Muscle layer of duodenum (tissue), 2 donors: ENCODE results near the gene KLF16.
A peak's percentile ranks its signal among the peaks of the same experiment; 100 is the strongest.
"Not testable (repeated sequence)": the region's sequence is repeated elsewhere in the genome, so short reads cannot be mapped to it uniquely, and the experiment has no call there.

ENCODE experiments used
- H3K27ac ChIP-seq: one replicate; pipeline ENCODE4 v1.7.0; 2013; ENCODE audit warnings: mild to moderate bottlenecking, low read length
- H3K27me3 ChIP-seq: one replicate; pipeline ENCODE4 v1.7.0; 2013; ENCODE audit warnings: low read depth, mild to moderate bottlenecking, control low read depth, low read length
- H3K36me3 ChIP-seq, 2 donors: one replicate each; pipeline ENCODE4 v1.7.0; 2013; ENCODE audit warnings: low read length in 2 of 2, control low read depth in 1 of 2, mild to moderate bottlenecking in 1 of 2; ENCODE audit not compliant: insufficient read depth in 2 of 2, control insufficient read depth in 1 of 2
- H3K4me1 ChIP-seq, 2 donors: one replicate each; pipeline ENCODE4 v1.7.0; 2013; ENCODE audit warnings: low read length in 2 of 2, mild to moderate bottlenecking in 2 of 2, control low read depth in 1 of 2, moderate library complexity in 1 of 2; ENCODE audit not compliant: insufficient read depth in 2 of 2, control insufficient read depth in 1 of 2
- H3K4me3 ChIP-seq, 2 donors: one replicate each; pipeline ENCODE4 v1.7.0; 2013; ENCODE audit warnings: low read length in 2 of 2, low read depth in 1 of 2, mild to moderate bottlenecking in 1 of 2
- H3K9me3 ChIP-seq, 2 donors: one replicate each; pipeline ENCODE4 v1.7.0; 2013; ENCODE audit warnings: low read length in 2 of 2, control low read depth in 1 of 2, mild to moderate bottlenecking in 1 of 2; ENCODE audit not compliant: control insufficient read depth in 1 of 2
- donor health status: healthy.

KLF16 gene

GRCh38 chr19:1875646-1876495, 12.5 kb upstream of the KLF16 start:
- H3K36me3 ChIP-seq = peaks cover 0 to 11% of the 10 kb centered on the region in 2 donors
- no peaks in the 10 kb centered on the region for H3K9me3 ChIP-seq
- H3K27me3 ChIP-seq = no peaks in the 10 kb centered on the region
- H3K4me3 ChIP-seq = peak overlapping the region; percentile 76 to 95
- H3K27ac ChIP-seq = peak overlapping the region; percentile 63
- peaks cover 6 to 40% of the 10 kb centered on the region in 2 donors for H3K4me1 ChIP-seq

- H3K27me3 ChIP-seq, H3K9me3 ChIP-seq, H3K36me3 ChIP-seq: not testable (repeated sequence)
- Histone ChIP-seq H3K27ac (peak overlapping the region; percentile 63), H3K4me1 (peaks cover 6 to 37% of the 10 kb centered on the region in 2 donors), H3K4me3 (peak overlapping the region; percentile 76 to 95)
These were observed 11.9 kb upstream of the KLF16 start for GRCh38 chr19:1875265-1875645.

- Histone ChIP-seq H3K4me1 (peaks cover 6 to 35% of the 10 kb centered on the region in 2 donors), H3K27ac (peak overlapping the region; percentile 63), H3K4me3 (peak overlapping the region; percentile 76 to 95), H3K9me3 (no peaks in the 10 kb centered on the region), H3K27me3 (no peaks in the 10 kb centered on the region), H3K36me3 (peaks cover 0 to 4% of the 10 kb centered on the region in 2 donors)
These were observed 11.3 kb upstream of the KLF16 start for GRCh38 chr19:1874554-1875185.

- H3K36me3 ChIP-seq = peaks cover 0 to 4% of the 10 kb centered on the region in 2 donors
- H3K4me3 ChIP-seq = peak overlapping the region; percentile 44 to 76
- H3K27ac ChIP-seq = peak overlapping the region; percentile 63
- H3K9me3 ChIP-seq = no peaks in the 10 kb centered on the region
- peaks cover 6 to 35% of the 10 kb centered on the region in 2 donors for H3K4me1 ChIP-seq
- H3K27me3 ChIP-seq = no peaks in the 10 kb centered on the region
These were observed 10.4 kb upstream of the KLF16 start for GRCh38 chr19:1873524-1874473.

- Histone ChIP-seq H3K4me3 (peak overlapping the region in 1 of 2 donors; percentile 44), H3K4me1 (peaks cover 6 to 35% of the 10 kb centered on the region in 2 donors), H3K27me3 (no peaks in the 10 kb centered on the region), H3K9me3 (no peaks in the 10 kb centered on the region), H3K36me3 (peaks cover 0 to 4% of the 10 kb centered on the region in 2 donors), H3K27ac (peak overlapping the region; percentile 31)
These were observed 9.6 kb upstream of the KLF16 start for GRCh38 chr19:1872807-1873523.

- H3K4me3 ChIP-seq = no peak overlapping the region
- H3K4me1 ChIP-seq = peaks cover 6 to 33% of the 10 kb centered on the region in 2 donors
- H3K9me3 ChIP-seq = no peaks in the 10 kb centered on the region
- peaks cover 0 to 4% of the 10 kb centered on the region in 2 donors for H3K36me3 ChIP-seq
- no peak overlapping the region for H3K27ac ChIP-seq
- H3K27me3 ChIP-seq = no peaks in the 10 kb centered on the region
These were observed 8.3 kb upstream of the KLF16 start for GRCh38 chr19:1871630-1872029.

- H3K27ac ChIP-seq = no peak overlapping the region
- H3K36me3 ChIP-seq = peaks cover 0 to 4% of the 10 kb centered on the region in 2 donors
- peaks cover 6 to 30% of the 10 kb centered on the region in 2 donors for H3K4me1 ChIP-seq
- H3K4me3 ChIP-seq = no peak overlapping the region
- H3K9me3 ChIP-seq = no peaks in the 10 kb centered on the region
- H3K27me3 ChIP-seq = no peaks in the 10 kb centered on the region
These were observed 7.8 kb upstream of the KLF16 start for GRCh38 chr19:1871140-1871597.

GRCh38 chr19:1868971-1869370, 5.6 kb upstream of the KLF16 start:
- Histone ChIP-seq H3K27ac (no peak overlapping the region), H3K9me3 (no peaks in the 10 kb centered on the region), H3K27me3 (no peaks in the 10 kb centered on the region), H3K4me1 (peaks cover 1 to 22% of the 10 kb centered on the region in 2 donors), H3K36me3 (peaks cover 0 to 4% of the 10 kb centered on the region in 2 donors), H3K4me3 (no peak overlapping the region)

GRCh38 chr19:1867349-1867724, 4.0 kb upstream of the KLF16 start:
- peaks cover 0 to 4% of the 10 kb centered on the region in 2 donors for H3K36me3 ChIP-seq
- no peak overlapping the region for H3K4me3 ChIP-seq
- H3K9me3 ChIP-seq = no peaks in the 10 kb centered on the region
- no peak overlapping the region for H3K27ac ChIP-seq
- no peaks in the 10 kb centered on the region for H3K27me3 ChIP-seq
- H3K4me1 ChIP-seq = peaks cover 0 to 7% of the 10 kb centered on the region in 2 donors

- no peak overlapping the region for H3K4me3 ChIP-seq
- H3K36me3 ChIP-seq = peaks cover 0 to 4% of the 10 kb centered on the region in 2 donors
- H3K27ac ChIP-seq = no peak overlapping the region
- H3K27me3 ChIP-seq = no peaks in the 10 kb centered on the region
- H3K9me3 ChIP-seq = no peaks in the 10 kb centered on the region
- peaks cover 0 to 9% of the 10 kb centered on the region in 2 donors for H3K4me1 ChIP-seq
These were observed 3.4 kb upstream of the KLF16 start for GRCh38 chr19:1866693-1867348.
